Tibial nerve (tissue), 4 donors: Measurements from ENCODE around the gene TM9SF3. TPM values are rescaled to one million over a fixed set of nuclear protein-coding genes. Genes with fewer than 3 reads are reported as not detected.

Experiments used
- DNase-seq, 2 donors: peaks; one replicate each; pipeline ENCODE4 v3.0.0-alpha.2; 2019; ENCODE audit warnings: low spot score in 2 of 2
- H3K27ac ChIP-seq, 4 donors: fragments of 200-600 bp; sonication (generic) in 3 of 4; one replicate each; pipeline ENCODE4 v1.5.1; 2017 to 2019; ENCODE audit warnings: mild to moderate bottlenecking in 1 of 4
- H3K27me3 ChIP-seq, 2 donors: fragments of 200-600 bp; sonication (generic) in 1 of 2; one replicate each; pipeline versions ENCODE4 v1.5.1 to v1.6.0; 2017 to 2019
- H3K36me3 ChIP-seq, 3 donors: fragments of 200-600 bp; sonication (generic); one replicate each; pipeline ENCODE4 v1.5.1; 2018 to 2019
- H3K4me1 ChIP-seq, 4 donors: fragments of 200-600 bp; sonication (generic) in 3 of 4; one replicate each; pipeline ENCODE4 v1.5.1; 2017 to 2019
- H3K4me3 ChIP-seq, 4 donors: fragments of 200-600 bp; sonication (generic) in 3 of 4; one replicate each; pipeline ENCODE4 v1.5.1; 2017 to 2019; ENCODE audit warnings: mild to moderate bottlenecking in 1 of 4, moderate library complexity in 1 of 4
- H3K9me3 ChIP-seq, 4 donors: fragments of 200-600 bp; sonication (generic) in 3 of 4; one replicate each; pipeline ENCODE4 v1.5.1; 2017 to 2019
- CTCF ChIP-seq, 5 experiments: fragments of 200-600 bp in 3 of 5; fragments of 450-650 bp in 2 of 5; sonication (generic) in 3 of 5; IDR thresholded peaks; one replicate each; pipeline ENCODE4 v1.5.1; 2016 to 2019; ENCODE audit warnings: antibody characterized with exemption in 5 of 5, mild to moderate bottlenecking in 3 of 5, moderate library complexity in 2 of 5
- EP300 ChIP-seq, 2 donors: sonication (generic); formaldehyde crosslinking; IDR thresholded peaks; one replicate each; pipeline ENCODE4 v1.6.1; 2017; ENCODE audit warnings: antibody characterized with exemption in 2 of 2, mild to moderate bottlenecking in 1 of 2
- POLR2A ChIP-seq, 2 donors: fragments of 450-650 bp; IDR thresholded peaks; one replicate each; pipeline ENCODE4 v1.6.1; 2017; ENCODE audit warnings: antibody characterized with exemption in 2 of 2, mild to moderate bottlenecking in 2 of 2, moderate library complexity in 2 of 2
- WGBS, 2 donors: methylation state at CpG; one replicate each; pipeline ENCODE4 v1.1.5; 2018; 5-methylcytosine and 5-hydroxymethylcytosine counted together
- total RNA-seq, 4 donors: library from RNA; depleted of rRNA; stranded (reverse); fragments of >200 nt; gene quantifications; one replicate each; pipeline ENCODE4 v1.1.0, GENCODE V29; 2016

TM9SF3 gene
- total RNA-seq, 4 donors from 2014 or later, result 79.5 to 98.8 (median 90.2) TPM

- Histone ChIP-seq H3K4me1 (no peaks in the 10 kb centered on the region), H3K27me3 (no peaks in the 10 kb centered on the region), H3K4me3 (no peak overlapping the region), H3K36me3 (no peaks in the 10 kb centered on the region), H3K27ac (no peak overlapping the region), H3K9me3 (no peaks in the 10 kb centered on the region)
- TF ChIP-seq POLR2A (IDR thresholded peaks at IDR 0.05), result no peak
- TF ChIP-seq EP300 (IDR thresholded peaks at IDR 0.05), result no peak
- no peak for TF ChIP-seq CTCF (IDR thresholded peaks at IDR 0.05)
- WGBS, 2 donors, result 62 to 63% methylated on average over 6 of the region's 6 CpGs
- DNase-seq, result no peak
Measured at GRCh38 chr10:96495544-96495943, 91.3 kb downstream of the TM9SF3 start.

- WGBS, 2 donors, result 79 to 88% methylated on average over 4 of the region's 4 CpGs
- no peak for DNase-seq
- TF ChIP-seq POLR2A (IDR thresholded peaks at IDR 0.05) (no peak), EP300 (IDR thresholded peaks at IDR 0.05) (no peak), CTCF (IDR thresholded peaks at IDR 0.05) (no peak)
Measured at GRCh38 chr10:96494694-96495093, 92.1 kb downstream of the TM9SF3 start.

GRCh38 chr10:96493871-96494525, 92.8 kb downstream of the TM9SF3 start:
- Histone ChIP-seq H3K9me3 (no peaks in the 10 kb centered on the region), H3K4me1 (no peaks in the 10 kb centered on the region), H3K36me3 (no peaks in the 10 kb centered on the region), H3K27me3 (no peaks in the 10 kb centered on the region), H3K4me3 (no peak overlapping the region), H3K27ac (no peak overlapping the region)
- DNase-seq, result no peak
- no peak for TF ChIP-seq EP300 (IDR thresholded peaks at IDR 0.05)
- TF ChIP-seq POLR2A (IDR thresholded peaks at IDR 0.05), result no peak
- TF ChIP-seq CTCF (IDR thresholded peaks at IDR 0.05), result no peak
- WGBS, 2 donors, result 88 to 96% methylated on average over 11 to 12 of the region's 12 CpGs

More at GRCh38 chr10:96494694-96495093, 92.1 kb downstream of the TM9SF3 start:
- no peak overlapping the region for H3K4me3 ChIP-seq
- no peaks in the 10 kb centered on the region for H3K36me3 ChIP-seq
- no peaks in the 10 kb centered on the region for H3K4me1 ChIP-seq
- no peaks in the 10 kb centered on the region for H3K27me3 ChIP-seq
- no peaks in the 10 kb centered on the region for H3K9me3 ChIP-seq
- H3K27ac ChIP-seq, result no peak overlapping the region

GRCh38 chr10:96493254-96493653, 93.6 kb downstream of the TM9SF3 start:
- H3K4me1 ChIP-seq, result no peaks in the 10 kb centered on the region
- no peak overlapping the region for H3K27ac ChIP-seq
- no peaks in the 10 kb centered on the region for H3K9me3 ChIP-seq
- DNase-seq, result no peak
- 83 to 93% methylated on average over 2 of the region's 2 CpGs for WGBS, 2 donors
- H3K4me3 ChIP-seq, result no peak overlapping the region
- H3K36me3 ChIP-seq, result no peaks in the 10 kb centered on the region
- no peaks in the 10 kb centered on the region for H3K27me3 ChIP-seq
- no peak for TF ChIP-seq CTCF (IDR thresholded peaks at IDR 0.05)
- TF ChIP-seq EP300 (IDR thresholded peaks at IDR 0.05), result no peak
- no peak for TF ChIP-seq POLR2A (IDR thresholded peaks at IDR 0.05)

- Histone ChIP-seq H3K9me3 (no peaks in the 10 kb centered on the region), H3K27me3 (no peaks in the 10 kb centered on the region), H3K27ac (no peak overlapping the region), H3K4me1 (no peaks in the 10 kb centered on the region), H3K4me3 (no peak overlapping the region), H3K36me3 (no peaks in the 10 kb centered on the region)
- TF ChIP-seq CTCF (IDR thresholded peaks at IDR 0.05), result no peak
- no peak for TF ChIP-seq POLR2A (IDR thresholded peaks at IDR 0.05)
- TF ChIP-seq EP300 (IDR thresholded peaks at IDR 0.05), result no peak
- DNase-seq, result no peak
- 77 to 80% methylated on average over 3 of the region's 3 CpGs for WGBS, 2 donors
Measured at GRCh38 chr10:96491303-96491702, 95.5 kb downstream of the TM9SF3 start.
